Eye (tissue), 1 donor: ENCODE data around the gene COA3.

Experiments
- DNase-seq: peaks from one replicate; pipeline ENCODE4 v3.0.0-alpha.2; 2015

The COA3 gene

GRCh38 chr17:42748908-42749798 lies 49.4 kb downstream of the COA3 start:
- peak; percentile 92 for DNase-seq

GRCh38 chr17:42748202-42748907 lies 50.1 kb downstream of the COA3 start:
- no peak for DNase-seq
